ENCODE results near the gene IGFLR1. TPM values are rescaled to one million over a fixed set of nuclear protein-coding genes. Genes with fewer than 3 reads are reported as not detected.

Gene IGFLR1
- total and polyA plus RNA-seq, 2 of the 8 experiments (the other 6 are each of a cell fraction or from before 2014, with no cell fraction given): 8.4 to 28.9 TPM

GRCh38 chr19:35734889-35735288 is 7.4 kb downstream of the IGFLR1 start:
- Histone ChIP-seq H4K5ac (ENCODE audit: insufficient read length, low read depth, low read length) (no peak overlapping the region), H3K56ac (replicated peaks; ENCODE audit: insufficient read length, low read depth, low read length) (no peak overlapping the region), H2AFZ (ENCODE audit: low read length) (no peak overlapping the region), H3K4me2 (ENCODE audit: insufficient read depth in 1 of 2, low read depth in 2 of 2, low read length in 2 of 2) (no peak overlapping the region), H2BK20ac (ENCODE audit: low read length) (no peak overlapping the region), H3K14ac (ENCODE audit: insufficient read length) (no peak overlapping the region), H2BK12ac (ENCODE audit: low read depth, low read length) (no peak overlapping the region), H3K9me3 (ENCODE audit: insufficient read depth in 2 of 2, low read depth in 1 of 2, low read length in 1 of 2) (no peaks in the 10 kb centered on the region), H3K9ac (replicated peaks in 1 of 4; ENCODE audit: extremely low read depth in 1 of 4, low read depth in 3 of 4, low read length in 3 of 4) (no peak overlapping the region), H3K27ac (ENCODE audit: low read depth, low read length) (no peak overlapping the region), H4K91ac (replicated peaks; ENCODE audit: insufficient read length, low read length) (no peak overlapping the region), H3K23me2 (ENCODE audit: low read depth, low read length) (peaks cover 1% of the 10 kb centered on the region; the same call in 1 of the 2 replicates), H3K79me1 (ENCODE audit: low read depth, low read length) (no peaks in the 10 kb centered on the region), H3K4me1 (replicated peaks in 1 of 4; ENCODE audit: control insufficient read depth in 3 of 4, insufficient read depth in 4 of 4, low read length in 3 of 4) (peaks cover 0 to 3% (median 0%) of the 10 kb centered on the region in 4 experiments; a peak in 2 of 7 replicates), H3K4ac (replicated peaks; ENCODE audit: insufficient read length, low read depth, low read length) (no peak overlapping the region), H3K79me2 (ENCODE audit: control insufficient read depth in 1 of 2, insufficient read depth in 2 of 2, low read length in 2 of 2) (no peaks in the 10 kb centered on the region), H2BK120ac (replicated peaks; ENCODE audit: low read depth, low read length) (no peak overlapping the region), H3K36me3 (ENCODE audit: control insufficient read depth in 2 of 4, insufficient read depth in 4 of 4, low read length in 3 of 4) (peaks cover 11 to 57% (median 44%) of the 10 kb centered on the region in 4 experiments; a peak in 7 of 8 replicates), H4K8ac (ENCODE audit: extremely low read depth, insufficient read depth, low read length) (no peak overlapping the region), H3K4me3 (ENCODE audit: extremely low read depth in 1 of 4, insufficient read depth in 2 of 4, low read depth in 3 of 4, low read length in 4 of 4) (no peak overlapping the region), H3K18ac (ENCODE audit: extremely low read depth, low read length) (no peak overlapping the region), H2BK5ac (ENCODE audit: low read depth, low read length) (no peak overlapping the region), H2BK15ac (ENCODE audit: low read length) (no peak overlapping the region), H4K20me1 (replicated peaks in 1 of 2; ENCODE audit: control insufficient read depth in 1 of 2, insufficient read depth in 2 of 2, low read length in 2 of 2) (peaks cover 7 to 19% of the 10 kb centered on the region in 2 experiments), H3K27me3 (replicated peaks in 1 of 4; ENCODE audit: control insufficient read depth in 3 of 4, extremely low read depth in 1 of 4, insufficient read depth in 3 of 4, low read length in 3 of 4) (no peaks in the 10 kb centered on the region), H3K23ac (ENCODE audit: insufficient read length) (no peak overlapping the region), H2AK5ac (ENCODE audit: low read depth, low read length) (no peak overlapping the region)
- FAIRE-seq (no peak), DNase-seq (ENCODE audit: low read depth in 1 of 2, low spot score in 2 of 2) (no peak)
- POLR2A ChIA-PET (ENCODE audit: partially characterized antibody): interaction anchor here (1.2 to 7.6 kb wide), 4 partner anchors 9 to 15 kb away, joined by 4 to 54 read pairs (median 22); partner anchors contain the start of genes LIN37, PSENEN and U2AF1L4
- WGBS, 2 experiments (ENCODE audit: extremely low coverage in 1 of 2, insufficient coverage in 1 of 2, insufficient read length in 1 of 2, insufficient replicate concordance in 2 of 2, low coverage in 1 of 2, low lambda C conversion rate in 2 of 2, missing lambda C conversion rate in 1 of 2): 92% methylated on average over 5 of the region's 5 CpGs; no CpG with 5 or more reads in 1 of the 2 experiments
- TF ChIP-seq SIX5 (IDR thresholded peaks at IDR 0.05; ENCODE audit: low read depth, low read length) (no peak), CBX5 (IDR thresholded peaks at IDR 0.05; ENCODE audit: low read depth, low read length) (no peak), CTBP2 (IDR thresholded peaks at IDR 0.05; ENCODE audit: borderline replicate concordance, insufficient read depth, insufficient read length, low read length) (no peak), GTF2F1 (IDR thresholded peaks at IDR 0.05; ENCODE audit: borderline replicate concordance, low read depth, low read length) (no peak), POU5F1 (IDR thresholded peaks at IDR 0.05; ENCODE audit: low read depth, low read length) (no peak), SUZ12 (IDR thresholded peaks at IDR 0.05; ENCODE audit: low read length) (no peak), SIRT6 (IDR thresholded peaks at IDR 0.05; ENCODE audit: low read length) (no peak), ASH2L (IDR thresholded peaks at IDR 0.05; ENCODE audit: low read length) (no peak), CHD2 (IDR thresholded peaks at IDR 0.05; ENCODE audit: low read length) (no peak)
- CTCF ChIA-PET (ENCODE audit: partially characterized antibody): interaction anchor here (0.9 to 8.9 kb wide), 3 partner anchors 9 to 83 kb away, joined by 4 to 80 read pairs (median 7); no protein-coding TSS in a partner anchor

Data from H1 (cell line).